RCC 7860 (cell line): Measurements from ENCODE around the gene SCFD2.
"Not testable (repeated sequence)": the region's sequence is repeated elsewhere in the genome, so short reads cannot be mapped to it uniquely, and the experiment has no call there.

ENCODE experiments used
- DNase-seq: peaks from one replicate; pipeline ENCODE4 v3.0.0-alpha.2; 2015; ENCODE audit warnings: low spot score
- FAIRE-seq: peaks from 2 replicates; lab custom pipeline; 2012; peaks lifted over from hg19 to GRCh38; lab: Jason Lieb, UNC

Gene SCFD2

GRCh38 chr4:53152467-53152866 is 213.4 kb downstream of the SCFD2 start:
- no peak for FAIRE-seq
- no peak for DNase-seq

DNA sequence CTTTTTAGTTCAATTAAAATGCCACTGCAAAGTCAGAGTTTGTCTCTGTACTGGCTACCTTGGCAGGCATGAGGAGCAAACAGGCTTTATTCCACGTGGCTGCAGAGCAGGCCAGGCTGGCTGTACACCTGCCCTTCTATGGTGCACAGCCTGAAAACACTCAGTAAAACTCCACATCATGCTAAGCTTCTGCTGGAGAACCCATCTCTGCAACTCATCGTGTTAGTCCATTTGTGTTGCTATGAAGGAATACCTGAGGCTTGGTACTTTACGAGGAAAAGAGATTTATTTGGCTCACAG is 214.4 kb downstream of the SCFD2 start:
- DNase-seq (no peak), FAIRE-seq (no peak)

DNA sequence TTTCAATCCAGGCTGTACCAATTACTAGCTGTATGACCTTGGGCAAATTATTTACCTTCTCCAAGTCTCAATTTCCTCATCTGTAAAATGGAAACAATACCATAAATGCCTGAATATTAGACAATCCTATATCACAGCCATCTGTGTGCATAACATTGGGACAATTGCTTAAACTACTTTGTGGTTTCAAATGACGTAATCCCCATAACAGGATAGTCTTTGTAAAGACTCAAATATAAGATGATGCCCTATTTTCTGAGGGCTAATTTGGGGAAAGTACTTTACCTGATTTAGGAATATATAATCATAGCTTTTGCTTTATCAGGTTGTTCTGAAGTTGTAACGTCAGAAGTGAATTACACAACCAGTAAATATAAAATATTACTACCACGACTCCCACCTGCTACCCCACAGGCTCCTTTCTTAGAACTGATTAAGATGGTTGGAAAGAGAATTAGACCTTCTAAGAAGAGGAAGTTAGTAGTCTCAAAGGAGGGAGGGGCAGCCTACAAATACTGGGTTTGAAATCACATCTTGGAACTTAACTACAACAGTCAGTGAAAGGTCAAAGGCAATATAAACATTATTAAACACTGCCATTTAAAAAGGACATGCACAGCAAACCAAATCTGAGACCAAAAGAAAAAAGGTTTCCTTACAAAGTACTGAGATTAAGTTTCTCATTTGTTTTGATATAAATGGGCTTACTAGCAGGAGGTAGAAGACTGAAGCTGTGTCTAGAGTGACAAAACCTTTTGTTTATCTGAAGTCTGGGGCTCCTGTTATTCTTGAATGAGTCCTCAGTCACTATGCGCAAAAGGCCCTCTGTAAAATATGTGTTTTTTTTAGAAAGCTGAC is 215.0 kb downstream of the SCFD2 start:
- FAIRE-seq (no peak), DNase-seq (no peak)

GRCh38 chr4:53147711-53148110 is 218.2 kb downstream of the SCFD2 start:
- FAIRE-seq (no peak), DNase-seq (no peak)

DNA sequence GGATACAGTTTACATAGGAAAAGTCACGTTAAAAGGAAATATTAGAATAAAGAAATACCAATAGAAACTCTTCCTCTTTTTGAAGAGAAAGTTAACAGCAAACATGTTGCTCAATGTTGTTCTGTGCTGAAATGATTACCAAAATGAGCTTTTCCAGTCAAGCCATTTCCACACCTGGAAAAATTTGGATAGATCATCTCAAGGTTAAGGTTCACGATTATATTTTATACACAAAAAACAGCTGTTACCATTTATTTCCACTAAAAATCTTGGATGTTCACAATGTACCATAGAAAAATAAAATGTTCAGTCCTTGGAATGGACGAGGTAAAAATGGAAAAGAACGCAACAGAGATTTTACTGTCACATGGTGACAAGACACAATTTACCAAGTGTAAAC is 218.7 kb downstream of the SCFD2 start:
- no peak for FAIRE-seq
- no peak for DNase-seq

- no peak for DNase-seq
- no peak for FAIRE-seq
Measured at GRCh38 chr4:53141308-53141707, 224.6 kb downstream of the SCFD2 start.

GRCh38 chr4:53139256-53139655 is 226.6 kb downstream of the SCFD2 start:
- FAIRE-seq, DNase-seq: not testable (repeated sequence)

DNA sequence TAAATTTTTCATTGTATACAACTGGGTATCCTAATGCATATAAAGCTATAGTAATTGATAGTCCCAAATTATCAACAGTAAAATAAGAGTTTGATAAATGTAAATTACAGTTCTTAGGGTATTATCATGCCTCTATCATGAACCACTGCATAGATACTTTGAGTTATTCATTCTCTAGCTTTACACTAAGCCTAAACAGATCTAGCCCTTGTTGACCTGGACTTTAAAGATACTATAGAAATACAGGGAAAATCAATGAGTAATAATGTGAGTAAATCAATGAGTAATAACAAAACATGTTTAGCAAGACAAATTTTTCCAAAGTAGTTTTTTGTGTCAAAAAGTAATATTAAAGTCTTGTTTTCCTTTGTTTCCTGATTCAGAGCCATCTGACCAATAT is 228.4 kb downstream of the SCFD2 start:
- FAIRE-seq: no peak

GRCh38 chr4:53136954-53137353 is 228.9 kb downstream of the SCFD2 start:
- no peak for DNase-seq
- FAIRE-seq: no peak

More for the DNA sequence above, 228.4 kb downstream of the SCFD2 start:
- DNase-seq: no peak

DNA sequence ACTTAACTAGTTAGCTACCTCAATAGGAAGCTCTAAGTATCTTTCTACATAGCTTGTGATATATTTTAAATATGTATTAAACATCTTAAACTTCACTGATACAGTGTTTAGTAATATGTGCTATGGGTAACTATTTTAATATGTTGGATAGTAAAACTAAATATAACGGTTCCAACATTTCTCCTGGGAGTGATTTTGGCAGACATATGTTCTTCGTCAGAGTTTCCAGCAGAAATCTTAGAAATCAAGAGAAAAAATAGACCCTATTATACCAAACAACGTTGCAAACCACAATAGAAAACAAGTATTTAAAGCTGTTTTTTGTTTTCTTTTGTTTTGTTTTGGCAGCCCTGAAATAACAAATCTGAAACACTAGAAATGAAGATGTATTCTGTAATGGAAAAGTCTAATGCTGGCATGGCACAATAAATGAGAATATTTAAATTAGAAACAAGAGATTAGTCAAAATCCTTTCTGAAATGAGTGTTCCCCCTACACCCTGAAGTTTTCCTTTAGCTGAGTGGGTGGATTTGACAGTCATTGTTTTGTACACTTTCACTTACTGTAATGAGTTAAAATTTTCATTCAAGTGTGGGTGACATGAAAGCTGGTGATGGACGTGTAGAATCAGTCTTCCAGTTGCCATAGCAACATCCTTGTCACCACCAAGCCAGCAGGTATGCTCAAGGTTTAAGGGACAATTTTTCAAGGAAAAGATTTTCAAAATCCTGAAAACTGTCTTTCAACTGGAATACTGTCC is 233.5 kb downstream of the SCFD2 start:
- DNase-seq (no peak), FAIRE-seq (no peak)

DNA sequence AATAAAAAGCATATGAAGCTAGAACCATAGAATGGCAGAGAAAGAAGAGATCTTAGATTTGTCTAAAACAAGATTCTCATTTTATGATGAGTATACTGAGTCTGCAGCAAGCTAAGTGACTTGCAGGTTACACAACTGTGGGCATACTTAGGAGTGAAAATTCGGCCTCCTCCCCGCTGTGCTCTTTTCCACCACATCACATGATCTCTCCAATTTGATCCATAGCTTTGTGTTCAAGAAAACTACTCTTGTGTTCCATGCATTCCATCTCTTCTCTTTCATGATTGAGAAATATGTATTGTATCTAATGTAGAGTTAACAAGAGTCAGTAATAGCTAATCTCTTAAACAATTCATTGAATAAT is 234.3 kb downstream of the SCFD2 start:
- FAIRE-seq: no peak
- DNase-seq: no peak

DNA sequence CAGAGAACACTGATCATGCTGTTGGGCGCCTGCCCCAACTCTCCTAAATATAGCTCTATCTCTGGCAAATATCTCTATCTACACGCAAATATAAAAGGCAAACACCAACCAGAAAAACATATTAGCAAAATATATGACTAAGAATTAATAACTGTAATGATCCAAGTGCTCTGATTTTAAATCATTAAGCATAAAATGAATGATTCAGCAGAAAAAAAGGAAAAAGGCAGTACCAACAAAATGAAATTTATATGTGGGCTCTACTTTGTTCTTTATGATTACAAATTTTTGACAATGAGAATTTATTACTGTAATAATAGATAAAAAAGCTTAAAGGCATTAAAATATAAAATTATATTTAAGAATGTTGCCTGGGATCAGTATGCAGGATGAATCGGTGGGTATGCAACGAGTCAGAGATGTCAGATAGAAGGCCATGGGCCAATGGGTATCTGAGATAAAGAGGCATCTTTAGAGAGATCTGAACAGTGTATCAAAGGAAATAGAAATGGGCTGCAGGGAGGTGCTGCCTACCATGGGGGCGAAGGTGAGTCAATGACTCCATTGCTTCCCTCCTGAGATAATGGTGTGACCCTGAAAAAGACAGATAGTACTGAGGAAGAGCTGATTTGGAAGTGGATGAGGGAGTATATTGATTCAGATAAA is 234.8 kb downstream of the SCFD2 start:
- FAIRE-seq: no peak

GRCh38 chr4:53128706-53129357 is 237.0 kb downstream of the SCFD2 start:
- no peak for DNase-seq
- no peak for FAIRE-seq

More for the DNA sequence above, 234.8 kb downstream of the SCFD2 start:
- DNase-seq: no peak

- no peak for DNase-seq
- no peak for FAIRE-seq
Measured at GRCh38 chr4:53128231-53128630, 237.6 kb downstream of the SCFD2 start.

GRCh38 chr4:53127365-53127764 is 238.5 kb downstream of the SCFD2 start:
- DNase-seq (no peak), FAIRE-seq (no peak)

GRCh38 chr4:53126099-53126498 is 239.8 kb downstream of the SCFD2 start:
- FAIRE-seq (no peak), DNase-seq (no peak)

- DNase-seq: no peak
- no peak for FAIRE-seq
Measured at GRCh38 chr4:53123819-53124218, 242.0 kb downstream of the SCFD2 start.

DNA sequence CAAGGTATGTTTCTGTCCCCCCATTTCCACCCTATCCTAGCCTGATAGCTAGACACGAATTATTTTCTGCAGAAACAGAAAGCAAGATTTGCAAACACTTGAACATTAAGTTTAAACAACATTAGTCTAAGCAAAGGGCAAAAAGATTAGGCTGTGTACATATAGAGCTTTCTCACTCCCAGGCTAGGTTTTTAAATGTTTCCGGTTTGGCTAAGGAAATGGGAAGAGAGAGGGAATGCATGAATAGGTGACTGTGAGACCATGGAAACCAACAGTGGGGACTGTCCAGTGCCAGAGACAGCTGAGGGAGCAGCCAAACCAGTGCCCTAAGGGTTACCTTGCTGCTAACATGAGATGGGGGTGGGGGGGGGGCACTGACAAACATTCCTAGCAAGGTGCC is 242.7 kb downstream of the SCFD2 start:
- FAIRE-seq (no peak), DNase-seq (no peak)

GRCh38 chr4:53122280-53123116 is 243.4 kb downstream of the SCFD2 start:
- DNase-seq: no peak
- FAIRE-seq: no peak

DNA sequence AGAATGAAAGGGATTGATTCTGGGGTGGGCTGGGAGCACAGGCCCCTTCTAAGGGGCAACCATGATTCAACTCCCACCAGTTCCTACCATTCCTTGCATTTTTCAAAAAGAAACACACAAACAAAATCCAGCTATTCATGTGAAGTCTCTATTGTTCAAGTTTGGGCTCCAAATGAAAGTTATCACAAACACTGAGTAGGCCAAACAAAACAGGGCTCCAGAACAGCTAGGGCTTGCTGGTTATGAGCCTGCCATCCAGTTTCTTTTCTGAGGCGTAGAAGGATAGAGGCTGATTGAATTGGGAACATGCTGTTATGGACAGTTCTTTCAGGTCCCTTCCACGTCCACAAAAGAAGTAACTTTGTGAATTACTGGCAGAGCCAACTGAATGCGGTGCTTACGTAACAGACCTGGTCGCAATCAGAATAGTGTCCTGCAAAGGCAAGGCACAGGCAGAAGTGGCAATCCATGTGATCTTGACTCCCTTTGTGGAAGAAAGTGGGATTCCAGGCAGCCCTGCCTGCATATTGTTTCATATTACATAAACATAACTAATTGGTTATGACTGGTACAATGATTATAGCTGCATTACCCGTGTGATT is 244.5 kb downstream of the SCFD2 start:
- FAIRE-seq: no peak
- no peak for DNase-seq
